H1 (cell line): Measurements from ENCODE around the gene IGSF9B. TPM values are rescaled to one million over a fixed set of nuclear protein-coding genes. Genes with fewer than 3 reads are reported as not detected.

Experiments
- CTCF ChIA-PET: fragments of 300-600 bp; sonication (Branson Sonifier 250); formaldehyde crosslinking; loops from one replicate; lab custom pipeline; 2021; ENCODE audit not compliant: partially characterized antibody; lab: Charles Lee
- POLR2A ChIA-PET: fragments of 300-600 bp; sonication (Branson Sonifier 250); formaldehyde crosslinking; loops from one replicate; lab custom pipeline; 2021; ENCODE audit warnings: inconsistent platforms; ENCODE audit not compliant: partially characterized antibody; lab: Charles Lee
- DNase-seq, 2 experiments: peaks; one replicate each; pipeline versions ENCODE4 v3.0.0 to v3.0.0-alpha.2; 2010 to 2022; ENCODE audit warnings: low spot score in 2 of 2, low read depth in 1 of 2, mixed read lengths in 1 of 2
- FAIRE-seq: peaks from 2 replicates; lab custom pipeline; 2011; peaks lifted over from hg19 to GRCh38; lab: Jason Lieb, UNC
- H2AFZ ChIP-seq: 2 replicates; pipeline ENCODE4 v1.8.1; 2012; ENCODE audit warnings: low read length, inconsistent platforms
- H2AK5ac ChIP-seq: 2 replicates; pipeline ENCODE4 v1.6.1; 2013; ENCODE audit warnings: low read depth, low read length
- H2BK120ac ChIP-seq: replicated peaks from 2 replicates; pipeline ENCODE3; 2013; ENCODE audit warnings: low read depth, low read length, inconsistent platforms
- H2BK12ac ChIP-seq: 2 replicates; pipeline ENCODE4 v1.6.1; 2013; ENCODE audit warnings: low read depth, low read length
- H2BK15ac ChIP-seq: 2 replicates; pipeline ENCODE4 v1.6.1; 2013; ENCODE audit warnings: low read length
- H2BK20ac ChIP-seq: 2 replicates; pipeline ENCODE4 v1.6.1; 2013; ENCODE audit warnings: low read length
- H2BK5ac ChIP-seq: 2 replicates; pipeline ENCODE4 v1.6.1; 2013; ENCODE audit warnings: low read depth, low read length
- H3K14ac ChIP-seq: 2 replicates; pipeline ENCODE4 v1.6.1; 2013; ENCODE audit warnings: inconsistent platforms; ENCODE audit not compliant: insufficient read length
- H3K18ac ChIP-seq: 2 replicates; pipeline ENCODE4 v1.6.1; 2013; ENCODE audit warnings: low read length; ENCODE audit errors: extremely low read depth
- H3K23ac ChIP-seq: 2 replicates; pipeline ENCODE4 v1.6.1; 2013; ENCODE audit warnings: inconsistent platforms; ENCODE audit not compliant: insufficient read length
- H3K23me2 ChIP-seq: 2 replicates; pipeline ENCODE4 v1.6.1; 2013; ENCODE audit warnings: low read depth, low read length
- H3K27ac ChIP-seq: 2 replicates; pipeline ENCODE4 v1.6.1; 2011; ENCODE audit warnings: low read depth, low read length, inconsistent platforms
- H3K27me3 ChIP-seq, 4 experiments: replicated peaks in 1 of 4; 1 replicate in 1 of 4; 2 replicates in 3 of 4; pipeline versions ENCODE4 v1.6.1 to v1.8.1; 2011 to 2013; ENCODE audit warnings: low read length in 3 of 4, mild to moderate bottlenecking in 3 of 4, inconsistent platforms in 2 of 4, mixed read lengths in 2 of 4, moderate library complexity in 1 of 4; ENCODE audit not compliant: control insufficient read depth in 3 of 4, insufficient read depth in 3 of 4; ENCODE audit errors: extremely low read depth in 1 of 4
- H3K36me3 ChIP-seq, 4 experiments: 2 replicates each; pipeline versions ENCODE4 v1.6.1 to v1.8.1; 2011 to 2013; ENCODE audit warnings: mild to moderate bottlenecking in 4 of 4, low read length in 3 of 4, moderate library complexity in 2 of 4, control low read depth in 1 of 4, inconsistent platforms in 1 of 4; ENCODE audit not compliant: insufficient read depth in 4 of 4, control insufficient read depth in 2 of 4
- H3K4ac ChIP-seq: replicated peaks from 2 replicates; pipeline ENCODE3; 2013; ENCODE audit warnings: low read length, low read depth, mixed read lengths, inconsistent platforms; ENCODE audit not compliant: insufficient read length
- H3K4me1 ChIP-seq, 4 experiments: replicated peaks in 1 of 4; 1 replicate in 1 of 4; 2 replicates in 3 of 4; pipeline versions ENCODE4 v1.6.1 to v1.8.1; 2011 to 2013; ENCODE audit warnings: low read length in 3 of 4, inconsistent platforms in 2 of 4, mixed read lengths in 1 of 4; ENCODE audit not compliant: insufficient read depth in 4 of 4, control insufficient read depth in 3 of 4
- H3K4me2 ChIP-seq, 2 experiments: 2 replicates each; pipeline versions ENCODE4 v1.6.1 to v1.8.1; 2011 to 2013; ENCODE audit warnings: low read depth in 2 of 2, low read length in 2 of 2, control low read depth in 1 of 2, inconsistent platforms in 1 of 2, mild to moderate bottlenecking in 1 of 2; ENCODE audit not compliant: insufficient read depth in 1 of 2
- H3K4me3 ChIP-seq, 4 experiments: fragments of 200-600, 300-600 bp in 1 of 4; sonication (generic), shearing (Covaris generic), sonication (Bioruptor Twin) in 1 of 4; 2 replicates each; pipeline versions ENCODE4 v1.5.1 to v1.8.1; 2011 to 2016; ENCODE audit warnings: low read length in 4 of 4, low read depth in 3 of 4, control low read depth in 2 of 4, inconsistent platforms in 2 of 4, mild to moderate bottlenecking in 2 of 4, mixed read lengths in 1 of 4, moderate library complexity in 1 of 4; ENCODE audit not compliant: insufficient read depth in 2 of 4; ENCODE audit errors: extremely low read depth in 1 of 4
- H3K56ac ChIP-seq: replicated peaks from 2 replicates; pipeline ENCODE3; 2013; ENCODE audit warnings: low read depth, mild to moderate bottlenecking, mixed read lengths, low read length, inconsistent platforms; ENCODE audit not compliant: insufficient read length
- H3K79me1 ChIP-seq: 2 replicates; pipeline ENCODE4 v1.6.1; 2013; ENCODE audit warnings: low read depth, low read length, control low read depth
- H3K79me2 ChIP-seq, 2 experiments: 2 replicates each; pipeline versions ENCODE4 v1.6.1 to v1.8.1; 2012 to 2013; ENCODE audit warnings: low read length in 2 of 2, mild to moderate bottlenecking in 2 of 2, inconsistent platforms in 1 of 2; ENCODE audit not compliant: insufficient read depth in 2 of 2, control insufficient read depth in 1 of 2
- H3K9ac ChIP-seq, 4 experiments: replicated peaks in 1 of 4; 1 replicate in 1 of 4; 2 replicates in 3 of 4; pipeline versions ENCODE4 v1.6.1 to v1.8.1; 2011 to 2013; ENCODE audit warnings: low read depth in 3 of 4, low read length in 3 of 4, control low read depth in 2 of 4, mild to moderate bottlenecking in 2 of 4, moderate library complexity in 2 of 4, inconsistent platforms in 1 of 4; ENCODE audit errors: extremely low read depth in 1 of 4
- H3K9me3 ChIP-seq, 2 experiments: 2 replicates each; pipeline versions ENCODE4 v1.6.1 to v1.8.1; 2012 to 2013; ENCODE audit warnings: mild to moderate bottlenecking in 2 of 2, moderate library complexity in 2 of 2, control low read depth in 1 of 2, inconsistent platforms in 1 of 2, low read depth in 1 of 2, low read length in 1 of 2, mixed read lengths in 1 of 2; ENCODE audit not compliant: insufficient read depth in 2 of 2
- H4K20me1 ChIP-seq, 2 experiments: replicated peaks in 1 of 2; 2 replicates each; pipeline versions ENCODE3 to v1.8.1; 2011 to 2013; ENCODE audit warnings: inconsistent platforms in 2 of 2, low read length in 2 of 2, mild to moderate bottlenecking in 1 of 2; ENCODE audit not compliant: insufficient read depth in 2 of 2, control insufficient read depth in 1 of 2
- H4K5ac ChIP-seq: 2 replicates; pipeline ENCODE4 v1.6.1; 2013; ENCODE audit warnings: low read length, low read depth, mixed read lengths, inconsistent platforms; ENCODE audit not compliant: insufficient read length
- H4K8ac ChIP-seq: 2 replicates; pipeline ENCODE4 v1.8.0; 2013; ENCODE audit warnings: mild to moderate bottlenecking, moderate library complexity, low read length, inconsistent platforms; ENCODE audit not compliant: insufficient read depth; ENCODE audit errors: extremely low read depth
- H4K91ac ChIP-seq: replicated peaks from 2 replicates; pipeline ENCODE3; 2013; ENCODE audit warnings: low read length, mixed read lengths, inconsistent platforms; ENCODE audit not compliant: insufficient read length
- BRCA1 ChIP-seq: IDR thresholded peaks from 2 replicates; pipeline ENCODE4 v1.6.1; 2012; ENCODE audit warnings: low read depth, low read length, improper control_type of control experiment
- CBX8 ChIP-seq: fragments of 300-800, 300-1000 bp; sonication (generic); IDR thresholded peaks from 2 replicates; pipeline ENCODE4 v1.7.1; 2016; ENCODE audit warnings: low read depth, low read length, borderline replicate concordance
- CREB1 ChIP-seq: IDR thresholded peaks from 2 replicates; pipeline ENCODE4 v1.6.1; 2012; ENCODE audit warnings: inconsistent platforms
- EP300 ChIP-seq, 2 experiments: IDR thresholded peaks; 1 replicate in 1 of 2; 2 replicates in 1 of 2; pipeline ENCODE4 v1.6.1; 2011 to 2012; ENCODE audit warnings: low read depth in 2 of 2, low read length in 2 of 2, mild to moderate bottlenecking in 2 of 2, borderline replicate concordance in 1 of 2, inconsistent platforms in 1 of 2, moderate library complexity in 1 of 2
- EZH2 ChIP-seq: fragments of 200-600 bp; sonication (generic); IDR thresholded peaks from 2 replicates; pipeline ENCODE4 v1.7.1; 2012; ENCODE audit warnings: low read depth, mild to moderate bottlenecking, moderate library complexity, low read length, inconsistent platforms; ENCODE audit not compliant: severe bottlenecking
- GABPA ChIP-seq: IDR thresholded peaks from 2 replicates; pipeline ENCODE4 v1.6.1; 2011; ENCODE audit warnings: mild to moderate bottlenecking, low read length, moderate library complexity, borderline replicate concordance; ENCODE audit not compliant: insufficient read depth
- HDAC6 ChIP-seq: IDR thresholded peaks from one replicate; pipeline ENCODE4 v1.7.1; 2012; ENCODE audit warnings: low read depth, mild to moderate bottlenecking, inconsistent platforms, low read length, moderate library complexity
- JUN ChIP-seq: IDR thresholded peaks from 2 replicates; pipeline ENCODE4 v1.6.1; 2011; ENCODE audit warnings: low read depth, mild to moderate bottlenecking, improper control_type of control experiment, low read length
- RFX5 ChIP-seq: IDR thresholded peaks from 2 replicates; pipeline ENCODE4 v1.6.1; 2011; ENCODE audit warnings: low read depth, low read length, improper control_type of control experiment, borderline replicate concordance
- TBP ChIP-seq: IDR thresholded peaks from 2 replicates; pipeline ENCODE4 v1.6.1; 2011; ENCODE audit warnings: low read depth, low read length, improper control_type of control experiment
- TCF12 ChIP-seq: IDR thresholded peaks from 2 replicates; pipeline ENCODE4 v1.6.1; 2011; ENCODE audit warnings: low read depth, mild to moderate bottlenecking, low read length
- TEAD4 ChIP-seq: IDR thresholded peaks from 2 replicates; pipeline ENCODE4 v1.6.1; 2012; ENCODE audit warnings: low read depth, low read length, inconsistent platforms, mixed read lengths
- WGBS, 2 experiments: shearing (Covaris generic) in 1 of 2; methylation state at CpG; one replicate each; pipeline versions ENCODE4 v1.1.6 to v1.1.7; 2013 to 2015; ENCODE audit warnings: low lambda C conversion rate in 2 of 2, mixed read lengths in 2 of 2, inconsistent platforms in 1 of 2, low coverage in 1 of 2, missing lambda C conversion rate in 1 of 2; ENCODE audit not compliant: insufficient replicate concordance in 2 of 2, insufficient coverage in 1 of 2, insufficient read length in 1 of 2; ENCODE audit errors: extremely low coverage in 1 of 2, missing lambda C conversion rate in 1 of 2; 5-methylcytosine and 5-hydroxymethylcytosine counted together
- polyA plus RNA-seq, 7 experiments: library from polyadenylated mRNA; depleted of rRNA in 3 of 7; stranded (reverse) in 5 of 7; unstranded in 2 of 7; fragments of >200 nt in 5 of 7; fragments of 200-250 nt in 2 of 7; gene quantifications; 1 replicate in 5 of 7; 2 replicates in 1 of 7; 4 replicates in 1 of 7; pipeline versions ENCODE4 v1.2.1 to v1.2.3, GENCODE V29; 2011 to 2013; ENCODE audit warnings: missing spikeins in 2 of 7, mixed read lengths in 2 of 7
- total RNA-seq: library from RNA; stranded (reverse); fragmentation: NEBNext Ultra II Directional; extraction: Animal tissue kit (Norgen Biotek cat#: 25700); gene quantifications from 2 replicates; pipeline ENCODE4 v1.2.1, GENCODE V29; 2021
- TF ChIP-seq, protein P1 (sequence below): IDR thresholded peaks from 2 replicates; pipeline ENCODE4 v1.6.1; 2011; ENCODE audit warnings: low read depth, mild to moderate bottlenecking, low read length; ENCODE audit not compliant: insufficient read depth

The IGSF9B gene
- total and polyA plus RNA-seq, 2 of the 8 experiments (the other 6 are each of a cell fraction or from before 2014, with no cell fraction given): 16.5 to 49.2 TPM

DNA sequence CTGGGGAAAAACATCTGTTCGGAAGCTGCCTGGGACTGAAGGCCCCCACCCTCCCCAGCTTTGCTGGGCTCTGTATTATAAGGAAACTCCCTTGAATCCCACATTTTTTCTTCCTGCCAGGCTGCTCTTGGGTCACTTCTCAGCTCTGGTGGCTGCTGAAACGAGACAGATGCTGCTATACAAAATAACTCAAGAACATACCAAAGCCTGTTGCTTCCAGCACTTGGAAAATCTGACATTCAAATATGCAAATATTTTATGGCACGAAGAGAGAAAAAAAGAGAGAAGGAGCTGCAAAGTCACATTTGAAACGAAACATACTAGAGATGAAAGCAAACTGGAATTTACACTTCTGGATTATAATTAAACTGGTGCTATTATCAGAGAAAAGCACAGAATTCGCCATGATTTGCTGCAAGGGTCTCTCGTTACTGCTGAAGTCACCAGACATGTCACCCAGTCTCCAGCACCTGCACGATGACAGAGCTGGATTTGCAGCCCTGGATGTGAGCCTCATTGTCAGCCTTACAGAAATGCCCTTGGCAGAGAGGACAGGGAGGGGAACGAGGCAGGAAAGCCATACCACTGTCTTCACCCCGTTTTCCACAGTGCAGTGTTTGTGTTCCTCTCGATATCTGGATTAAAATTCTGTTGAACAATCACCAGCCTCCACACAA lies 47.9 kb upstream of the IGSF9B start:
- H3K23me2 ChIP-seq: no peaks in the 10 kb centered on the region
- no peaks in the 10 kb centered on the region for H3K79me1 ChIP-seq
- no peak overlapping the region for H3K4me2 ChIP-seq
- H3K4ac ChIP-seq: no peak overlapping the region
- no peak overlapping the region for H2BK120ac ChIP-seq
- ChIA-PET CTCF (interaction anchor here (0.9 to 2.3 kb wide), 8 partner anchors 10 to 104 kb away, joined by 3 to 6 read pairs (median 4); no protein-coding TSS in a partner anchor), POLR2A (no interaction called here)
- no peak overlapping the region for H2BK5ac ChIP-seq
- no peak overlapping the region for H3K9ac ChIP-seq
- no peak overlapping the region for H3K27ac ChIP-seq
- no peak overlapping the region for H4K91ac ChIP-seq
- H2BK15ac ChIP-seq: no peak overlapping the region
- no peaks in the 10 kb centered on the region for H3K27me3 ChIP-seq
- H2BK20ac ChIP-seq: no peak overlapping the region
- no peaks in the 10 kb centered on the region for H3K36me3 ChIP-seq
- DNase-seq: no peak
- H3K14ac ChIP-seq: no peak overlapping the region
- H3K9me3 ChIP-seq: no peaks in the 10 kb centered on the region; a peak in 1 of 4 replicates
- H3K23ac ChIP-seq: no peak overlapping the region
- WGBS, 2 experiments: 88% methylated on average over 10 of the region's 10 CpGs; no CpG with 5 or more reads in 1 of the 2 experiments
- H4K5ac ChIP-seq: no peak overlapping the region
- no peak overlapping the region for H3K4me3 ChIP-seq
- FAIRE-seq: no peak
- no peak overlapping the region for H2BK12ac ChIP-seq
- H2AK5ac ChIP-seq: no peak overlapping the region
- H3K4me1 ChIP-seq: peaks cover 0 to 5% (median under 1%) of the 10 kb centered on the region in 4 experiments; a peak in 1 of 7 replicates
- H4K8ac ChIP-seq: no peak overlapping the region
- H4K20me1 ChIP-seq: no peaks in the 10 kb centered on the region
- H3K18ac ChIP-seq: no peak overlapping the region
- no peaks in the 10 kb centered on the region for H3K79me2 ChIP-seq
- H2AFZ ChIP-seq: no peak overlapping the region
- no peak overlapping the region for H3K56ac ChIP-seq
- no peak for TF ChIP-seq RFX5
- TF ChIP-seq EZH2: no peak
- TF ChIP-seq GABPA: no peak
- no peak for TF ChIP-seq HDAC6
- no peak for TF ChIP-seq JUN
- TF ChIP-seq TBP: no peak
- no peak for TF ChIP-seq TCF12
- TF ChIP-seq, protein P1, sequence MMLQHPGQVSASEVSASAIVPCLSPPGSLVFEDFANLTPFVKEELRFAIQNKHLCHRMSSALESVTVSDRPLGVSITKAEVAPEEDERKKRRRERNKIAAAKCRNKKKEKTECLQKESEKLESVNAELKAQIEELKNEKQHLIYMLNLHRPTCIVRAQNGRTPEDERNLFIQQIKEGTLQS: no peak
- TF ChIP-seq CREB1: no peak
- no peak for TF ChIP-seq TEAD4
- no peak for TF ChIP-seq CBX8
- TF ChIP-seq EP300 (IDR thresholded peaks at IDR 0.05; ENCODE audit: borderline replicate concordance in 1 of 2, low read depth in 2 of 2, low read length in 2 of 2): no peak
- TF ChIP-seq BRCA1: no peak
